Pancreas (tissue), 10 donors: ENCODE measurements around the gene SMPDL3B. TPM values are rescaled to one million over a fixed set of nuclear protein-coding genes. Genes with fewer than 3 reads are reported as not detected.

Experiments used
- ATAC-seq, 4 donors: fragments of 200-7000 bp; cut with Tn5 transposase; one replicate each; pipeline versions ENCODE4 v1.8.0 to v1.9.1; 2020; ENCODE audit warnings: mild to moderate bottlenecking in 4 of 4, moderate library complexity in 4 of 4
- DNase-seq, 6 donors: peaks; one replicate each; pipeline ENCODE4 v3.0.0-alpha.2; 2020
- FAIRE-seq: peaks from 2 replicates; lab custom pipeline; 2012; peaks lifted over from hg19 to GRCh38; lab: Jason Lieb, UNC
- H3K27ac ChIP-seq, 4 donors: fragments of 200-600 bp; sonication (generic); 1 replicate in 3 of 4; 2 replicates in 1 of 4; pipeline versions ENCODE4 v1.5.0 to v1.8.0; 2020
- H3K27me3 ChIP-seq, 4 donors: fragments of 200-600 bp; one replicate each; pipeline ENCODE4 v1.8.0; 2021
- H3K36me3 ChIP-seq, 3 donors: fragments of 200-600 bp; sonication (generic) in 1 of 3; one replicate each; pipeline versions ENCODE4 v1.5.0 to v1.8.0; 2020 to 2021
- H3K4me1 ChIP-seq, 3 donors: fragments of 200-600 bp; one replicate each; pipeline ENCODE4 v1.8.0; 2021
- H3K4me3 ChIP-seq, 4 donors: fragments of 200-600 bp; sonication (generic) in 2 of 4; one replicate each; pipeline versions ENCODE4 v1.5.0 to v1.8.0; 2020 to 2021
- H3K9me3 ChIP-seq, 4 donors: fragments of 200-600 bp; one replicate each; pipeline ENCODE4 v1.8.0; 2021
- whole genome bisulfite sequencing, 2 donors: extraction: QIAGEN DNeasy Blood & Tissue Kit; methylation state at CpG; one replicate each; pipeline ENCODE4 v1.1.7; 2013; 5-methylcytosine and 5-hydroxymethylcytosine counted together
- intact Hi-C, 3 donors: fragments of 100-400 bp; cut with DNase I; formaldehyde crosslinking; loops; one replicate each; pipeline versions ENCODE4 v1.11.1 to v1.14.2; 2022
- polyA plus RNA-seq, 2 donors: library from polyadenylated mRNA; stranded (reverse); fragments of 200-250 nt; gene quantifications; one replicate each; pipeline ENCODE4 v1.2.3, GENCODE V29; 2013
- total RNA-seq, 6 donors: library from RNA; stranded (reverse); fragmentation: NEBNext Ultra II Directional in 4 of 6; extraction: Animal tissue kit (Norgen Biotek cat#: 25700) in 4 of 6; gene quantifications; one replicate each; pipeline versions ENCODE4 v1.2.1 to v1.2.4, GENCODE V29; 2021 to 2023
- TF ChIP-seq, protein P1 (sequence below), 4 donors: fragments of 200-600 bp; sonication (generic) in 3 of 4; IDR thresholded peaks; one replicate each; pipeline versions ENCODE4 v1.5.0 to v1.8.0; 2021; ENCODE audit warnings: antibody characterized with exemption in 4 of 4
- donor health status: healthy with polysubstance abuse.
- donor health status: DM: no; HTN: no; CAD: no; lungs with moderate emphysema.
- donor health status: DM: no; HTN: no; CAD: no.
- donor health status: control.
- donor health status: control.
- donor health status: Bipolar disorder and iron deficiency.
- donor health status: DM: yes; HTN: yes; CAD: no.
- donor health status: DM: no; HTN: no; CAD: no.
- donor health status: DM: no; HTN: no; CAD: no.
- donor health status: DM: yes; HTN: yes; CAD: no.

The SMPDL3B gene
- total and polyA plus RNA-seq, 8 donors = 9.9 to 20.4 (median 16.6) TPM

DNA sequence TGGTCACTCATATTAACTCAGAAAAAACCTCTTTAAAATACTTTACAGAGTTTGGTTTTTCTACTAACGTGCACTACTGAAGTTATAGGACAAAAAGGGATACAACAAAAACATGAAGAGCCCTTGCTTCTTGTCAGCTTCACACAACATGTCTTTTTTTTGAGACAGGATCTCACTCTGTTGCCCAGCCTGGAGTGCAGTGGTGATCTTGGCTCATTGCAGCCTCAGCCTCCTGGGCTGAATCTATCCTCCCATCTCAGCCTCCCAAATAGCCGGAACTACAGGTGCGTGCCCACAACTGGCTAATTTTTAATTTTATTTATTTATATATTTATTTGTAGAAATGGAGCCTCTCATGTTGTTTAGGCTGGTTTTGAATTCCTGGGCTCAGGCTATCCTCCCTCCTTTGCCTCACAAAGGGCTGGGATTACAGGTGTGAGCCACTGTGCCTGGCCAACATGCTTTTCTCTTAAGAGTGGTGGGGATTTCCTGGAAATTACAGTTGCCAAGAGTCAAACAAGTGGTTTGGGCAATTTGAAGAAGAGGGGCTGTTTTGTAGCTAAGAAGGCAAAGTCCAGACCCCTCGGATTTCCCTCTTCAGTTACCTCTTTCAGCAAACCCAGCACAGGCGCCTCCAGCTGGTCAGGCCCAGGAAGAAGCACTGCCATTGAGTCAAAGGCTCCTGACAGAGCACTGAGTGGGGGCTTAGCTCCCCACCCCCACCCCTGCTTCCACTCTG is 6.4 kb upstream of the SMPDL3B start:
- H3K4me1 ChIP-seq = no peaks in the 10 kb centered on the region
- TF ChIP-seq, protein P1, sequence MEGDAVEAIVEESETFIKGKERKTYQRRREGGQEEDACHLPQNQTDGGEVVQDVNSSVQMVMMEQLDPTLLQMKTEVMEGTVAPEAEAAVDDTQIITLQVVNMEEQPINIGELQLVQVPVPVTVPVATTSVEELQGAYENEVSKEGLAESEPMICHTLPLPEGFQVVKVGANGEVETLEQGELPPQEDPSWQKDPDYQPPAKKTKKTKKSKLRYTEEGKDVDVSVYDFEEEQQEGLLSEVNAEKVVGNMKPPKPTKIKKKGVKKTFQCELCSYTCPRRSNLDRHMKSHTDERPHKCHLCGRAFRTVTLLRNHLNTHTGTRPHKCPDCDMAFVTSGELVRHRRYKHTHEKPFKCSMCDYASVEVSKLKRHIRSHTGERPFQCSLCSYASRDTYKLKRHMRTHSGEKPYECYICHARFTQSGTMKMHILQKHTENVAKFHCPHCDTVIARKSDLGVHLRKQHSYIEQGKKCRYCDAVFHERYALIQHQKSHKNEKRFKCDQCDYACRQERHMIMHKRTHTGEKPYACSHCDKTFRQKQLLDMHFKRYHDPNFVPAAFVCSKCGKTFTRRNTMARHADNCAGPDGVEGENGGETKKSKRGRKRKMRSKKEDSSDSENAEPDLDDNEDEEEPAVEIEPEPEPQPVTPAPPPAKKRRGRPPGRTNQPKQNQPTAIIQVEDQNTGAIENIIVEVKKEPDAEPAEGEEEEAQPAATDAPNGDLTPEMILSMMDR (IDR thresholded peaks at IDR 0.05) = no peak
- no peaks in the 10 kb centered on the region for H3K36me3 ChIP-seq
- intact Hi-C loops = no loop called here
- 73 to 74% methylated on average over 5 of the region's 5 CpGs for WGBS, 2 donors
- ATAC-seq = no peak
- no peak overlapping the region for H3K4me3 ChIP-seq
- H3K9me3 ChIP-seq = no peaks in the 10 kb centered on the region
- DNase-seq = no peak
- no peak for FAIRE-seq
- H3K27ac ChIP-seq = no peak overlapping the region
- no peaks in the 10 kb centered on the region for H3K27me3 ChIP-seq

DNA sequence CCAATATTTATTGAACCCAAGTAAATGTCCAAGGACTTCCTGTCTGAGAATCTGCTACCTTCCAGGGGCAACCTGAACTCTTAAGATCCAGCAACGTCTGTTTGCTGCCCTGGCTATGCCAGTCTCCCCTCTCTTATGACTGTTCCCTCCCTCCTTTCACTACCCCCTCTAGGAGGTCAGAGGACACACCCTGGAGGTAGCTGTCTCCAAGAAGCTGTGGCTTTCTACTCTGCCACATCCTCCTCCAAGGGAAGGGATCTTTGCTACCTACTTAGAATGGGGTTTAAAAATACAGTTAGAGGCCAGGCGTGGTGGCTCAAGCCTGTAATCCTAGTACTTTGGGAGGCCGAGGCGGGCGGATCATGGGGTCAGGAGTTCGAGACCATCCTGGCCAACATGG is 3.6 kb upstream of the SMPDL3B start:
- no peaks in the 10 kb centered on the region for H3K27me3 ChIP-seq
- H3K9me3 ChIP-seq = no peaks in the 10 kb centered on the region
- H3K27ac ChIP-seq = no peak overlapping the region
- FAIRE-seq (no peak), DNase-seq (no peak), ATAC-seq (no peak)
- intact Hi-C loops = no loop called here
- H3K4me1 ChIP-seq = peaks cover 0 to 4% (median 0%) of the 10 kb centered on the region in 3 donors
- WGBS, 2 donors = 72 to 81% methylated on average over 6 of the region's 6 CpGs
- TF ChIP-seq, protein P1 (IDR thresholded peaks at IDR 0.05) = no peak
- no peak overlapping the region for H3K4me3 ChIP-seq
- no peaks in the 10 kb centered on the region for H3K36me3 ChIP-seq

DNA sequence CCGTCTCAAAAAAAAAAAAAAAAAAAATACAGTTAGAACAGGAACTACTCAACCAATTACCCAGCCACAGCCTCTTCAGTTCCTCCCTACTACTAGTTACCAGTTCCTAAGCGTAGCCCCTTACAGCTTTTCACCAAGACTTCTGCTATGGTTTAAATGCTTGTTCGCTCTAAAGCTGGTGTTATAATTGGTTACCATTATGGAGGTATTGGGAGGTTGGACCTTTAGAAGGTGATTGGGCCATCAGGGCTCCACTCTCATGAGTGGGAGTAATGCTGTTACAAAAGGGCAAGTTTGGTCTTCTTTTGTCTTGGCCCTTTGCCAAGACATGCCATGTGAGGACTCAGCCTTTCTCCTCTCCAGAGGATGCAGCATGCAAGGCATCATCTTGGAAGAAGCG is 3.0 kb upstream of the SMPDL3B start:
- H3K27me3 ChIP-seq = no peaks in the 10 kb centered on the region
- DNase-seq (no peak), ATAC-seq (no peak), FAIRE-seq (no peak)
- H3K36me3 ChIP-seq = no peaks in the 10 kb centered on the region
- WGBS, 2 donors = 83% methylated on average over 3 to 4 of the region's 4 CpGs
- peaks cover 0 to 5% (median 0%) of the 10 kb centered on the region in 3 donors for H3K4me1 ChIP-seq
- TF ChIP-seq, protein P1 (IDR thresholded peaks at IDR 0.05) = no peak
- H3K9me3 ChIP-seq = no peaks in the 10 kb centered on the region
- no peak overlapping the region for H3K27ac ChIP-seq
- H3K4me3 ChIP-seq = no peak overlapping the region
- intact Hi-C loops = no loop called here

DNA sequence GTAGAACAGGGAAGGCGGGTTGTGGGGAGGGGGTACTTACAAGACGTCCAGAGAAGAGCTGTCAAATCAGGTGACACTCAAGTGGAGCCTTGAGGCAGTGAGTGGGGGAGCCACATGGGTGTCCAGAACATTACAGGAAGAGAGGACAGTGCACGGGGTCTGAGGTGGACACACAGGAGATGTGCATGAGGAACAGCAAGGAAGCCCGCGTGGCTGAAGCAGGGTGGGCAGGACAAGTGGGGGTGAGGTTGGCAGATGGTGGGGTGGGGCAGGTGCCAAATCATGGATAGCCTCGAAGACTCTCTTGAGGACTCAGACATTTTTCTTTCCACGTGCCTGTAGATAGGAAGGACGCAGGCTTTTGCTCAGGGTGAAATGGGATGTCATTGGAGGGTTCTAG is 921 bp downstream of the SMPDL3B start:
- H3K27ac ChIP-seq = no peak overlapping the region
- ATAC-seq (peak in 3 of 4 donors; percentile 25 to 37 (median 26)), DNase-seq (no peak), FAIRE-seq (no peak)
- WGBS, 2 donors = 24 to 29% methylated on average over 8 of the region's 8 CpGs
- H3K4me1 ChIP-seq = peaks cover 0 to 5% (median 0%) of the 10 kb centered on the region in 3 donors
- no peaks in the 10 kb centered on the region for H3K27me3 ChIP-seq
- intact Hi-C loops = no loop called here
- TF ChIP-seq, protein P1 (IDR thresholded peaks at IDR 0.05) = no peak
- H3K9me3 ChIP-seq = no peaks in the 10 kb centered on the region
- H3K4me3 ChIP-seq = peak overlapping the region; percentile 32 to 57 (median 39)
- H3K36me3 ChIP-seq = no peaks in the 10 kb centered on the region

DNA sequence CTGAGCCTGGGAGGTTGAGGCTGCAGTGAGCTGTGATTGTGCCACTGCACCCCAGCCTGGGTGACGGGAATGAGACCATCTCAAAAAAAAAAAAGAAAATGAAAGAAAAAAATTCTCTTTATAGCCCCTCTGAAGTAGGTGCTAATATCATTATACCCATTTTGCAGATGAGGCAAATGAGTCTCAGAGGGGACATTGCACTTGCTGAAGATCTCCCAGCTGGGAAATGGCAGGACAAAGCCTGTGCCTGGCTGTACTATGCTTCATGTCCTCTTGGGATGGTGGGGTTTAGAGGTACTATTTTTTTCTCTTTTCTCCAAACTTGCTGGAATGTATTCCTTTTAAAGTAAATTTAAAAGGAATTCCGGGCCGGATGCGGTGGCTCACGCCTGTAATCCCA is 1.6 kb downstream of the SMPDL3B start:
- ATAC-seq = no peak
- no peak for FAIRE-seq
- no peaks in the 10 kb centered on the region for H3K27me3 ChIP-seq
- H3K4me3 ChIP-seq = peak overlapping the region in 2 of 4 donors; percentile 41 to 57
- TF ChIP-seq, protein P1 (IDR thresholded peaks at IDR 0.05) = no peak
- no peaks in the 10 kb centered on the region for H3K36me3 ChIP-seq
- no peaks in the 10 kb centered on the region for H3K9me3 ChIP-seq
- no peak overlapping the region for H3K27ac ChIP-seq
- no peak for DNase-seq
- H3K4me1 ChIP-seq = peaks cover 0 to 5% (median 0%) of the 10 kb centered on the region in 3 donors
- intact Hi-C loops = no loop called here
- WGBS, 2 donors = 76 to 84% methylated on average over 5 of the region's 5 CpGs
